ENCODE measurements around the gene MRPL45. TPM values are rescaled to one million over a fixed set of nuclear protein-coding genes. Genes with fewer than 3 reads are reported as not detected.

Gene MRPL45
- total RNA-seq, 1 donor from 2014 or later, result 40.2 TPM

DNA sequence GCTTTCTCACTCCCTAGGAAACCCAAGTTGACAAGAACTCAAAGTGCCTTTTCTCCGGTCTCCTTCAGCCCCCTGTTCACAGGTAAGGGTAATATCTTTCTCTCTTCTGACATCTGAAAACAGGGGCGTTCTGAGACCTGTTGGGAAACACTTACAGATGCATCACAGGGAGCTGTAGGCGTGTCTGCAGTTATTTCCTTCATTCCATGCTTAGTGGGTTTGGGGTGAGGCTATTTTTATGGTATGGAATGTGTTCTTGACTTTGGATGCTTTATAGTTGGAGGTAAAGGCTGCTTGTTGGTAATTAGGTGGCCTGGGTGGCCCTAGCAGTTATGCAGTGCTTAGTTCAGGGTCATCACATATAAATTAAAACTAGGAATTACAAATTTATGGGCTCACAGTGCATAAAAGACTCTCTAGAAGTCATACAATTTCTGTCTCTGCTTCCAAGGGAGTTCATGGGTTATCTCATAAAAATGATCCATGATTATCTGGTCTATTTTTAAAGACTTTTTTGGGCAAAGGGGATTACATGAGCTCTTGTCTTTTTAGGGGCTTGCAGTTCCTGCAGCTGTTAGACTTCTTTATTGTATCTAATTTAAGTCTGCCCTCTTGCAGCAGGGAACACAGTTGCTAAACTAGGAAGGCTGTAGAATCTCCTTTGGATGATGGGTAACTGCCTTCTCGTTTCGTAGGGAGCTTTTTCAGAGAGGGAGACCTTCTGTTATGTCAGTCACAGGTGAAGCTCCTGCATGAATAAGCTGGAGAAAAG lies 64.9 kb downstream of the MRPL45 start:
- H3K27me3 Mint-ChIP-seq (ENCODE audit: unreplicated experiment), result no peaks in the 10 kb centered on the region
- no peak overlapping the region for H3K4me3 Mint-ChIP-seq (ENCODE audit: unreplicated experiment)
- H3K9me3 Mint-ChIP-seq (ENCODE audit: unreplicated experiment), result no peaks in the 10 kb centered on the region
- no peak for DNase-seq (ENCODE audit: extremely low spot score, unreplicated experiment)
- no peak overlapping the region for H3K27ac Mint-ChIP-seq (ENCODE audit: unreplicated experiment)
- peaks cover 33% of the 10 kb centered on the region for H3K4me1 Mint-ChIP-seq (ENCODE audit: unreplicated experiment)
- TF ChIP-seq, protein P1, sequence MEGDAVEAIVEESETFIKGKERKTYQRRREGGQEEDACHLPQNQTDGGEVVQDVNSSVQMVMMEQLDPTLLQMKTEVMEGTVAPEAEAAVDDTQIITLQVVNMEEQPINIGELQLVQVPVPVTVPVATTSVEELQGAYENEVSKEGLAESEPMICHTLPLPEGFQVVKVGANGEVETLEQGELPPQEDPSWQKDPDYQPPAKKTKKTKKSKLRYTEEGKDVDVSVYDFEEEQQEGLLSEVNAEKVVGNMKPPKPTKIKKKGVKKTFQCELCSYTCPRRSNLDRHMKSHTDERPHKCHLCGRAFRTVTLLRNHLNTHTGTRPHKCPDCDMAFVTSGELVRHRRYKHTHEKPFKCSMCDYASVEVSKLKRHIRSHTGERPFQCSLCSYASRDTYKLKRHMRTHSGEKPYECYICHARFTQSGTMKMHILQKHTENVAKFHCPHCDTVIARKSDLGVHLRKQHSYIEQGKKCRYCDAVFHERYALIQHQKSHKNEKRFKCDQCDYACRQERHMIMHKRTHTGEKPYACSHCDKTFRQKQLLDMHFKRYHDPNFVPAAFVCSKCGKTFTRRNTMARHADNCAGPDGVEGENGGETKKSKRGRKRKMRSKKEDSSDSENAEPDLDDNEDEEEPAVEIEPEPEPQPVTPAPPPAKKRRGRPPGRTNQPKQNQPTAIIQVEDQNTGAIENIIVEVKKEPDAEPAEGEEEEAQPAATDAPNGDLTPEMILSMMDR (IDR thresholded peaks at IDR 0.05), result no peak
- peaks cover 10% of the 10 kb centered on the region for H3K36me3 Mint-ChIP-seq (ENCODE audit: unreplicated experiment)

DNA sequence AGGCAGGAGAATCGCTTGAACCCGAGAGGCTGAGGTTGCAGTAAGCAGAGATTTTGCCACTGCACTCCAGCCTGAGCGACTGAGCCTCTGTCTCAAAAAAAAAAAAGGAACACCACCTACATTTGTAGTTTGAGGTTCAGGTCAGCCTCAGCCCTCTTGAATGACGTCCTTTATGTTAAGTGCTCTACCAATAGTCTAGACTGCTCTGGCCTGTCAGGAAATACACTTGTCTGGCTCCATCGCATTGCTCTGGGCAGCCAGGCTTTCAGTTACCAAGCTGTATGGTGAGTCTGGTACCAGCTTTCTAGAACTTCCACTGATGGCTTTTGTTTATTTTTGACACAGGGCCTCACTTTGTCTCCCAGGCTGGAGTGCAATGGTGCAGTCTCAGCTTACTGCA lies 66.0 kb downstream of the MRPL45 start:
- Mint-ChIP-seq H3K36me3 (ENCODE audit: unreplicated experiment) (peaks cover 14% of the 10 kb centered on the region), H3K27ac (ENCODE audit: unreplicated experiment) (no peak overlapping the region), H3K4me1 (ENCODE audit: unreplicated experiment) (peaks cover 22% of the 10 kb centered on the region), H3K27me3 (ENCODE audit: unreplicated experiment) (no peaks in the 10 kb centered on the region), H3K4me3 (ENCODE audit: unreplicated experiment) (no peak overlapping the region), H3K9me3 (ENCODE audit: unreplicated experiment) (no peaks in the 10 kb centered on the region)
- TF ChIP-seq, protein P1 (IDR thresholded peaks at IDR 0.05), result no peak
- DNase-seq (ENCODE audit: extremely low spot score, unreplicated experiment), result no peak

DNA sequence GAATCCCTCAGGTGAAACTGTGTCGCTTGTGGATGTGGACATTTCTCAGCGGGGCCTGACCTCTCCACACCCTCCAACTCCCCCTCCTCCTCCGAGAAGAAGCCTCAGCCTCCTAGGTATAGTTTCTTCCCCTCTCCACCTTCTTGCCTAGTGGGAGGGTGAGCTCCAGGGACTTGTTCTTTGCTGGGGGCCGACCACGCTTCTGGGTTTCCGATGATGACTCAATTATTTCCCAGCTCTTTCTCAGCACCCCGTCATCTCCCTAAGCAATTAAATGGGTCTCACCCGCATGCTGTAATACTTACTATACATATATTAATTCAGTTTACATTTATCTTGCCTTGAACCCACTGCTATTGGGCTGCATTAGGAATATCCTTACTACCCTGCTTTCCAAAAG lies 67.8 kb downstream of the MRPL45 start:
- TF ChIP-seq, protein P1 (IDR thresholded peaks at IDR 0.05), result no peak
- H3K4me1 Mint-ChIP-seq (ENCODE audit: unreplicated experiment), result peaks cover 8% of the 10 kb centered on the region
- H3K9me3 Mint-ChIP-seq (ENCODE audit: unreplicated experiment), result no peaks in the 10 kb centered on the region
- DNase-seq (ENCODE audit: extremely low spot score, unreplicated experiment), result no peak
- H3K36me3 Mint-ChIP-seq (ENCODE audit: unreplicated experiment), result peaks cover 23% of the 10 kb centered on the region
- H3K27me3 Mint-ChIP-seq (ENCODE audit: unreplicated experiment), result no peaks in the 10 kb centered on the region
- H3K27ac Mint-ChIP-seq (ENCODE audit: unreplicated experiment), result no peak overlapping the region
- no peak overlapping the region for H3K4me3 Mint-ChIP-seq (ENCODE audit: unreplicated experiment)

DNA sequence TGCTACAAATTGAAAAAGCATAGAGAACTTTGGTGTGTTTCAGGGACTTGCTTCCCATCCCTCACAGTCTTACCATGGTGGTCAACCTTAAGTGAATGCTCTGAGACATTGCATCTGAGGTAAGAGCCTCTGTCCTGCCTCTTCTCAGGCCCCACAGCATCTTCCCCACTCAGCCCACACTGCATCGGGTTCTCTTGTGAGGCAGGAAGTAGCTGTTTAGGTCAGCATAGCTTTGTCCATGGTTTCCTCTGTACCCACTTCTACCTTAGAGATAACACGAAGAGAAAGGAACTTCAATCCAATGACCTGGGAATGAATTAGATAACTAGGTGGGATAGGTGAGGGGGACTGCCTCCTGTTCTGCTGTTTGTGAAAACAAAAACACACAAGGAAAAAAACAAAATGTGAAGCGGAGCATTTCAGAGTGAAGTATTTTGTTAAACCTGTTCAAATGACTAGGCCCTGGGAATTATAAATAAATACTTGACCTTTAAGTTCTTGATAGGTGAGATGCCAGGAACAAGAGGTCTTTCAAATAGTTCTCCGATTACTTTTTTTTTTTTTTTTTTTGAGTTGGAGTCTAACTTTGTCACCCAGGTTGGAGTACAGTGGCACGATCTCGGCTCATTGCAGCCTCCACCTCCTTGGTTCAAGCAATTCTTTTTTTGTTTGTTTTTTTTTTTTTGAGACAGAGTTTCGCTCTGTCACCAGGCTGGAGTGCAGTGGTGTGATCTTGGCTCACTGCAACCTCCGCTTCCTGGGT lies 72.3 kb downstream of the MRPL45 start:
- no peak for DNase-seq (ENCODE audit: extremely low spot score, unreplicated experiment)
- Mint-ChIP-seq H3K4me1 (ENCODE audit: unreplicated experiment) (no peaks in the 10 kb centered on the region), H3K27me3 (ENCODE audit: unreplicated experiment) (no peaks in the 10 kb centered on the region), H3K4me3 (ENCODE audit: unreplicated experiment) (no peak overlapping the region), H3K27ac (ENCODE audit: unreplicated experiment) (no peak overlapping the region), H3K36me3 (ENCODE audit: unreplicated experiment) (peaks cover 35% of the 10 kb centered on the region), H3K9me3 (ENCODE audit: unreplicated experiment) (no peaks in the 10 kb centered on the region)
- TF ChIP-seq, protein P1 (IDR thresholded peaks at IDR 0.05), result no peak

Other genes starting within 250 kb of the MRPL45 start
- not detected in 2 replicates for gene TBC1D3C, start 228.5 kb upstream of the MRPL45 start, total RNA-seq
- not detected in 2 replicates for gene TBC1D3E, start 169.2 kb upstream of the MRPL45 start, total RNA-seq
- gene TBC1D3, start 104.6 kb upstream of the MRPL45 start, total RNA-seq, result 0.30 TPM in 1 of 2 replicates, not detected in the other
- gene GPR179, start 46.8 kb downstream of the MRPL45 start, total RNA-seq, result 0.13 TPM in 1 of 2 replicates, not detected in the other
- gene SOCS7, start 54.7 kb downstream of the MRPL45 start, total RNA-seq, result 17.3 and 19.1 TPM in 2 replicates
- gene ARHGAP23, start 131.3 kb downstream of the MRPL45 start, total RNA-seq, result 165 and 177 TPM in 2 replicates